ENCODE results near the gene REC8.
"Not testable (repeated sequence)": the region's sequence is repeated elsewhere in the genome, so short reads cannot be mapped to it uniquely, and the experiment has no call there.

The REC8 gene

GRCh38 chr14:24185741-24186140, 13.9 kb downstream of the REC8 start:
- DNase-seq, result no peak

- DNase-seq, result no peak
Measured at GRCh38 chr14:24186831-24187538, 15.1 kb downstream of the REC8 start.

GRCh38 chr14:24187539-24187915, 15.6 kb downstream of the REC8 start:
- no peak for DNase-seq

GRCh38 chr14:24188251-24189058, 16.6 kb downstream of the REC8 start, which contains the start of gene IPO4:
TSS of gene IPO4 (minus strand) at chr14:24188816. CDS start at chr14:24188787, 29 bp downstream.
- DNase-seq, result peak; percentile 94 to 97

- DNase-seq, result no peak
Measured at GRCh38 chr14:24189059-24189375, 17.1 kb downstream of the REC8 start.

GRCh38 chr14:24189460-24189859, 17.6 kb downstream of the REC8 start:
- no peak for DNase-seq

- DNase-seq, result no peak
Measured at GRCh38 chr14:24190416-24190815, 18.5 kb downstream of the REC8 start.

- DNase-seq, result no peak
Measured at GRCh38 chr14:24192933-24193332, 21.1 kb downstream of the REC8 start.

GRCh38 chr14:24194186-24194872, 22.4 kb downstream of the REC8 start:
- DNase-seq, result no peak

GRCh38 chr14:24194873-24195185, 22.9 kb downstream of the REC8 start:
- no peak for DNase-seq

GRCh38 chr14:24195186-24196070, 23.5 kb downstream of the REC8 start, which contains the start of gene TM9SF1:
TSS of gene TM9SF1 (minus strand) at chr14:24195441. CDS start at chr14:24195019, 422 bp downstream.
- DNase-seq, result peak; percentile 86 to 87

- DNase-seq, result no peak
Measured at GRCh38 chr14:24196071-24197055, 24.5 kb downstream of the REC8 start.

GRCh38 chr14:24197056-24197450, 25.2 kb downstream of the REC8 start:
- DNase-seq, result no peak

- no peak for DNase-seq
Measured at GRCh38 chr14:24198814-24199524, 27.1 kb downstream of the REC8 start.

- DNase-seq, result not testable (repeated sequence)
Measured at GRCh38 chr14:24202538-24202937, 30.7 kb downstream of the REC8 start.

- DNase-seq, result not testable (repeated sequence)
Measured at GRCh38 chr14:24203249-24203886, 31.5 kb downstream of the REC8 start.

- no peak for DNase-seq
Measured at GRCh38 chr14:24204163-24205146, 32.6 kb downstream of the REC8 start.

GRCh38 chr14:24206260-24207103, 34.6 kb downstream of the REC8 start:
- DNase-seq, result no peak

All from activated CD4-positive, alpha-beta T cell treated with anti-CD3 and anti-CD28 coated beads for 4 hours (primary cell).